K562 (cell line): ENCODE results near the gene ABT1. TPM values are rescaled to one million over a fixed set of nuclear protein-coding genes. Genes with fewer than 3 reads are reported as not detected.
A peak's percentile ranks its signal among the peaks of the same experiment; 100 is the strongest.

Experiments
- KLF10 ChIP-seq: fragments of 250-450 bp; sonication (Bioruptor Pico); IDR thresholded peaks from 2 replicates; pipeline ENCODE4 v1.6.1; 2021; ENCODE audit warnings: matching md5 sums
- RCOR1 ChIP-seq, 2 experiments: IDR thresholded peaks; 2 replicates each; pipeline ENCODE4 v1.6.1; 2012; ENCODE audit warnings: low read depth in 2 of 2, low read length in 2 of 2, borderline replicate concordance in 1 of 2, improper control_type of control experiment in 1 of 2
- TEAD4 ChIP-seq, 2 experiments: sonication (generic) in 1 of 2; formaldehyde crosslinking in 1 of 2; IDR thresholded peaks; 2 replicates each; pipeline versions ENCODE4 v1.6.1 to v1.8.0; 2012 to 2022; ENCODE audit warnings: borderline replicate concordance in 1 of 2, inconsistent platforms in 1 of 2, low read length in 1 of 2, mild to moderate bottlenecking in 1 of 2, missing genetic modification reagents in 1 of 2
- ZNF232 ChIP-seq: sonication (generic); formaldehyde crosslinking; IDR thresholded peaks from 2 replicates; pipeline ENCODE4 v1.8.0; 2022; ENCODE audit warnings: mild to moderate bottlenecking, missing genetic modification reagents
- ZNF311 ChIP-seq: fragments of 250-450 bp; sonication (Bioruptor Pico); IDR thresholded peaks from 2 replicates; pipeline ENCODE4 v1.4.0; 2020; ENCODE audit warnings: mild to moderate bottlenecking, moderate library complexity
- polyA plus RNA-seq, 8 experiments: library from polyadenylated mRNA; depleted of rRNA in 4 of 8; stranded (reverse) in 5 of 8; unstranded in 3 of 8; fragments of >200 nt; fragmentation: Nextera tagmentation in 2 of 8; fragmentation: Illumina TruSeq in 1 of 8; extraction: Ambion mirVana in 2 of 8; extraction: Trizol in 1 of 8; gene quantifications; 2 replicates each; pipeline versions ENCODE4 v1.2.1 to v1.2.3, GENCODE V29; 2011 to 2014; ENCODE audit warnings: inconsistent platforms in 1 of 8, missing spikeins in 1 of 8
- total RNA-seq, 7 experiments: library from RNA; depleted of rRNA in 6 of 7; stranded (reverse); fragments of >200 nt in 6 of 7; fragmentation: Illumina TruSeq in 2 of 7; extraction: Trizol in 2 of 7; gene quantifications; 2 replicates each; pipeline versions ENCODE4 v1.2.1 to v1.2.3, GENCODE V29; 2011 to 2021; ENCODE audit warnings: low replicate concordance in 1 of 7
- TF ChIP-seq, protein P1 (sequence below): fragments of 450-650 bp; IDR thresholded peaks from 2 replicates; pipeline ENCODE4 v1.6.1; 2016; ENCODE audit warnings: mild to moderate bottlenecking, moderate library complexity
- TF ChIP-seq, protein P2 (sequence below): fragments of 200-800 bp; sonication (Bioruptor generic); IDR thresholded peaks from 2 replicates; pipeline ENCODE4 v1.6.1; 2017; ENCODE audit warnings: missing genetic modification characterization, missing compliant biosample characterization

The ABT1 gene
- total and polyA plus RNA-seq, 9 of the 15 experiments (the other 6 are each of a cell fraction or from before 2014, with no cell fraction given), result 8.8 to 52.7 (median 40.7) TPM

DNA sequence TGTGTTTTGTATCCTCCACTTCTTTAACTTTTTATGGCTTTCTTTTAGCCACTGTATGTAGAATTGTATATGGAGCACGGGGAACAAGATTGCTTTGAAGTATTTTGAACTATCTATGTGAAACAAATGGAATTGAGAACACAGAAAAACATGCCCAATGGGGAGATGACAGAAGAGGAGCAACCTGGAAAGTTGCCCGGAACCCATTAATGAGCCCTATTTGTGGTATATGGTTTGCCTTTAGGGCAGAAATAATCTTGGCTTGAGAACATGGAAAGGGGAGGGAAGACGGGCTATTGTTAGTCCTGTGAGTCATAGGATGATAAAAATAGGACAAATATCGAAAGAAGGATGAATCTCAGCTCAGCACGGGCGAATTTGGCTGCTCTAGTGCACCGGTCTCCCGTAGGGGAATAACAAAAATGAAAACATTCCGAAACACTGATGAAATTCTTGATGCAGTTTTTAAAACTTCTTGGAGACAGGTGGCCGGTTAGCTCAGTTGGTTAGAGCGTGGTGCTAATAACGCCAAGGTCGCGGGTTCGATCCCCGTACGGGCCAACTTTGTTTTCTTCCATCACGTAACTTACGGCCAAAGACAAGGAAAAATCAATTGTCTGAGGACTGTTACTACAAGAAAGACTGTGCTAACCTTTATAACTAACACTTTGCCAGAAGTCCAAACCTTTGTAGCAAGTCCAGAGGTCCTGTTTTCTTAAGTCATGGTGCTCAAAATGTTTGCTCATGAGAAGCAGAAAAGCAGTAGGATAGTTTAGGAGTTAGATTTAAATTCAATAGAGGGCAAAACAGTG lies 42.9 kb upstream of the ABT1 start (continued):
- TF ChIP-seq, protein P1, sequence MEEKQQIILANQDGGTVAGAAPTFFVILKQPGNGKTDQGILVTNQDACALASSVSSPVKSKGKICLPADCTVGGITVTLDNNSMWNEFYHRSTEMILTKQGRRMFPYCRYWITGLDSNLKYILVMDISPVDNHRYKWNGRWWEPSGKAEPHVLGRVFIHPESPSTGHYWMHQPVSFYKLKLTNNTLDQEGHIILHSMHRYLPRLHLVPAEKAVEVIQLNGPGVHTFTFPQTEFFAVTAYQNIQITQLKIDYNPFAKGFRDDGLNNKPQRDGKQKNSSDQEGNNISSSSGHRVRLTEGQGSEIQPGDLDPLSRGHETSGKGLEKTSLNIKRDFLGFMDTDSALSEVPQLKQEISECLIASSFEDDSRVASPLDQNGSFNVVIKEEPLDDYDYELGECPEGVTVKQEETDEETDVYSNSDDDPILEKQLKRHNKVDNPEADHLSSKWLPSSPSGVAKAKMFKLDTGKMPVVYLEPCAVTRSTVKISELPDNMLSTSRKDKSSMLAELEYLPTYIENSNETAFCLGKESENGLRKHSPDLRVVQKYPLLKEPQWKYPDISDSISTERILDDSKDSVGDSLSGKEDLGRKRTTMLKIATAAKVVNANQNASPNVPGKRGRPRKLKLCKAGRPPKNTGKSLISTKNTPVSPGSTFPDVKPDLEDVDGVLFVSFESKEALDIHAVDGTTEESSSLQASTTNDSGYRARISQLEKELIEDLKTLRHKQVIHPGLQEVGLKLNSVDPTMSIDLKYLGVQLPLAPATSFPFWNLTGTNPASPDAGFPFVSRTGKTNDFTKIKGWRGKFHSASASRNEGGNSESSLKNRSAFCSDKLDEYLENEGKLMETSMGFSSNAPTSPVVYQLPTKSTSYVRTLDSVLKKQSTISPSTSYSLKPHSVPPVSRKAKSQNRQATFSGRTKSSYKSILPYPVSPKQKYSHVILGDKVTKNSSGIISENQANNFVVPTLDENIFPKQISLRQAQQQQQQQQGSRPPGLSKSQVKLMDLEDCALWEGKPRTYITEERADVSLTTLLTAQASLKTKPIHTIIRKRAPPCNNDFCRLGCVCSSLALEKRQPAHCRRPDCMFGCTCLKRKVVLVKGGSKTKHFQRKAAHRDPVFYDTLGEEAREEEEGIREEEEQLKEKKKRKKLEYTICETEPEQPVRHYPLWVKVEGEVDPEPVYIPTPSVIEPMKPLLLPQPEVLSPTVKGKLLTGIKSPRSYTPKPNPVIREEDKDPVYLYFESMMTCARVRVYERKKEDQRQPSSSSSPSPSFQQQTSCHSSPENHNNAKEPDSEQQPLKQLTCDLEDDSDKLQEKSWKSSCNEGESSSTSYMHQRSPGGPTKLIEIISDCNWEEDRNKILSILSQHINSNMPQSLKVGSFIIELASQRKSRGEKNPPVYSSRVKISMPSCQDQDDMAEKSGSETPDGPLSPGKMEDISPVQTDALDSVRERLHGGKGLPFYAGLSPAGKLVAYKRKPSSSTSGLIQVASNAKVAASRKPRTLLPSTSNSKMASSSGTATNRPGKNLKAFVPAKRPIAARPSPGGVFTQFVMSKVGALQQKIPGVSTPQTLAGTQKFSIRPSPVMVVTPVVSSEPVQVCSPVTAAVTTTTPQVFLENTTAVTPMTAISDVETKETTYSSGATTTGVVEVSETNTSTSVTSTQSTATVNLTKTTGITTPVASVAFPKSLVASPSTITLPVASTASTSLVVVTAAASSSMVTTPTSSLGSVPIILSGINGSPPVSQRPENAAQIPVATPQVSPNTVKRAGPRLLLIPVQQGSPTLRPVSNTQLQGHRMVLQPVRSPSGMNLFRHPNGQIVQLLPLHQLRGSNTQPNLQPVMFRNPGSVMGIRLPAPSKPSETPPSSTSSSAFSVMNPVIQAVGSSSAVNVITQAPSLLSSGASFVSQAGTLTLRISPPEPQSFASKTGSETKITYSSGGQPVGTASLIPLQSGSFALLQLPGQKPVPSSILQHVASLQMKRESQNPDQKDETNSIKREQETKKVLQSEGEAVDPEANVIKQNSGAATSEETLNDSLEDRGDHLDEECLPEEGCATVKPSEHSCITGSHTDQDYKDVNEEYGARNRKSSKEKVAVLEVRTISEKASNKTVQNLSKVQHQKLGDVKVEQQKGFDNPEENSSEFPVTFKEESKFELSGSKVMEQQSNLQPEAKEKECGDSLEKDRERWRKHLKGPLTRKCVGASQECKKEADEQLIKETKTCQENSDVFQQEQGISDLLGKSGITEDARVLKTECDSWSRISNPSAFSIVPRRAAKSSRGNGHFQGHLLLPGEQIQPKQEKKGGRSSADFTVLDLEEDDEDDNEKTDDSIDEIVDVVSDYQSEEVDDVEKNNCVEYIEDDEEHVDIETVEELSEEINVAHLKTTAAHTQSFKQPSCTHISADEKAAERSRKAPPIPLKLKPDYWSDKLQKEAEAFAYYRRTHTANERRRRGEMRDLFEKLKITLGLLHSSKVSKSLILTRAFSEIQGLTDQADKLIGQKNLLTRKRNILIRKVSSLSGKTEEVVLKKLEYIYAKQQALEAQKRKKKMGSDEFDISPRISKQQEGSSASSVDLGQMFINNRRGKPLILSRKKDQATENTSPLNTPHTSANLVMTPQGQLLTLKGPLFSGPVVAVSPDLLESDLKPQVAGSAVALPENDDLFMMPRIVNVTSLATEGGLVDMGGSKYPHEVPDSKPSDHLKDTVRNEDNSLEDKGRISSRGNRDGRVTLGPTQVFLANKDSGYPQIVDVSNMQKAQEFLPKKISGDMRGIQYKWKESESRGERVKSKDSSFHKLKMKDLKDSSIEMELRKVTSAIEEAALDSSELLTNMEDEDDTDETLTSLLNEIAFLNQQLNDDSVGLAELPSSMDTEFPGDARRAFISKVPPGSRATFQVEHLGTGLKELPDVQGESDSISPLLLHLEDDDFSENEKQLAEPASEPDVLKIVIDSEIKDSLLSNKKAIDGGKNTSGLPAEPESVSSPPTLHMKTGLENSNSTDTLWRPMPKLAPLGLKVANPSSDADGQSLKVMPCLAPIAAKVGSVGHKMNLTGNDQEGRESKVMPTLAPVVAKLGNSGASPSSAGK, result peak; percentile 15; the same call in 1 of the 2 replicates
- peak; percentile 88 for TF ChIP-seq TEAD4 (IDR thresholded peaks at IDR 0.05; ENCODE audit: low read length)
- no peak for TF ChIP-seq TEAD4 (CRISPR knock-in tag; IDR thresholded peaks at IDR 0.05; ENCODE audit: borderline replicate concordance)
- TF ChIP-seq ZNF232 (CRISPR knock-in tag), result 0 out of 2 replicates have a peak, but pooled peaks have one; percentile 29
- TF ChIP-seq KLF10 (CRISPR knock-in tag), result no peak
- no peak for TF ChIP-seq ZNF311 (CRISPR knock-in tag)
- peak in 1 of 2 experiments; percentile 87; a peak in 2 of 4 replicates for TF ChIP-seq RCOR1 (IDR thresholded peaks at IDR 0.05; ENCODE audit: borderline replicate concordance in 1 of 2, low read depth in 2 of 2, low read length in 2 of 2)
- TF ChIP-seq, protein P2, sequence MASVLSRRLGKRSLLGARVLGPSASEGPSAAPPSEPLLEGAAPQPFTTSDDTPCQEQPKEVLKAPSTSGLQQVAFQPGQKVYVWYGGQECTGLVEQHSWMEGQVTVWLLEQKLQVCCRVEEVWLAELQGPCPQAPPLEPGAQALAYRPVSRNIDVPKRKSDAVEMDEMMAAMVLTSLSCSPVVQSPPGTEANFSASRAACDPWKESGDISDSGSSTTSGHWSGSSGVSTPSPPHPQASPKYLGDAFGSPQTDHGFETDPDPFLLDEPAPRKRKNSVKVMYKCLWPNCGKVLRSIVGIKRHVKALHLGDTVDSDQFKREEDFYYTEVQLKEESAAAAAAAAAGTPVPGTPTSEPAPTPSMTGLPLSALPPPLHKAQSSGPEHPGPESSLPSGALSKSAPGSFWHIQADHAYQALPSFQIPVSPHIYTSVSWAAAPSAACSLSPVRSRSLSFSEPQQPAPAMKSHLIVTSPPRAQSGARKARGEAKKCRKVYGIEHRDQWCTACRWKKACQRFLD (CRISPR knock-in tag), result peak; percentile 21; the same call in 1 of the 2 replicates
